ENCODE data around the gene UST. TPM values are rescaled to one million over a fixed set of nuclear protein-coding genes. Genes with fewer than 3 reads are reported as not detected.

UST gene
- total RNA-seq, 2 donors from 2014 or later: 15.3 to 16.3 TPM

DNA sequence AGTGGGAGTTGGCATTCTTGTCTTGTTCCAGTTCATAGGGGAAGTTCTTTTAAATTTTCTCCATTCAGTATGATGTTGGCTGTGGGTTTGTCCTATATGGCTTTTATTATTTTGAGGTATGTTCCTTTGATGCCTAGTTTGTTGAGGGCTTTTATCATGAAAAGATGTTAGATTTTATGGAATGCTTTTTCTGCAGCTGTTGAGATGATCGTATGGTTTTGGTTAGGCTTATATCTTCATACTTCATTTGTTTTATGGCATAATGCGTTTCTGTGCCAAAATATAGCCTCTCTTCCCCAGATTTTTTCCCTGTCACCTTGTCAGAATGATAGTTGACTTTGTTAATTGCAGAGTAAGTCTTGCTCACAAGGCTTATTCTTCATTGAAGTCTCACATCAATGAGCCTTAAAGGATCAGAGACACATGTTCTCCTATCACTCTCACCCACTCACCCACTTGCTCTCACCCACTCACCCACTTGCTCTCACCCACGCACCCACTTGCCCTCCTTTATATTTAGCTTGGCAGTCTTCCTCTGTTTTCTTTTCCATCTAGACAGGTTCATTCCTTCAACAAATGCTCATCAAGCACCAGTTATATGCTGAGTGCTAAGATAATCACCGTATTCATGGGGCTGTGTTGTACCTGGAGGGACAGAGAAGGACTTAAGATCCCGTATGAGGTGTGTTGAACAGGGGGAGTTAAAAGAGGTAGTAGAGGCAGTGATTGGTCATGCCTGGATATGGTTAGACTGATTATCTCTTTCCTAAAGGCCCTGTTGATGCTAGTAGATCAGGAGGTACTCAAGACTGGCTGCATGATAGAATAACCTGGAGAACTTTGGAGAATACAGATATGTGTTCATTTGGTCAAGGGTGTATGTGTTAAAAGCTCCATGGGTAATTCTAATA is 19.3 kb downstream of the UST start:
- Mint-ChIP-seq H3K27ac (no peak overlapping the region), H3K4me3 (no peak overlapping the region)

DNA sequence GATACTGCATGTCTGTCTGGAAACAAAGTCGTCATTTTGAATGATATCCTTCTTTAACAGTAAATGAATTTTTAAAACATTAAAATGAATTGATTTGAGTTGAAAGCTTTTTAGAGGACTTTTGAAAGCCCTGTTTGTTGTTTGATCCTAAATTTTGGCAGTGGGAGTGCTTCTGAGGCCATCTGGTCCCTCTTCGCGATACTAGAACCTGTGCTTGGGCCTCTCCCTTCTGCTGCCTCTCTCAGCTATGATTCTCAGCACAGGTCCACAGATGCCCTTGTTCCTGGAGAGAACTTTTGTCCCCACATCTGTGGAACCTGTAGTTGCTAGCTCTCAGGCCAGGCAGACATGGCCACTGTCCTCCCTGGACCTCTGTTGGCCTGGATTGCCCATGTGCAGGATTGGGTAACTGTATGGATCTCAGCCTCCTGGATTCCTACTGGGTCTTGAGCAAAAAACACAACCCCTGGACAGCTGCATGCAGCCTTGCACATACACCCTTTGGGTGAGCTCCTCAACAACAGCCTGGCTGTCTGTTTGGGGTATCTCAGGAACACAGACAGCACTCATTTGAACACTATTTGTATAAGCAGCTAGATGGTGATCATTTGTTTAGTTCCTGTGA is 21.9 kb downstream of the UST start:
- Histone ChIP-seq H3K9me3 (ENCODE audit: control insufficient read depth, low read length) (no peaks in the 10 kb centered on the region), H3K9ac (ENCODE audit: extremely low read depth, low read length, poor library complexity, severe bottlenecking) (no peak overlapping the region), H3K4me1 (ENCODE audit: control insufficient read depth, insufficient read depth, low read length) (no peaks in the 10 kb centered on the region), H3K36me3 (ENCODE audit: control insufficient read depth, insufficient read depth, low read length) (no peaks in the 10 kb centered on the region), H3K27ac (ENCODE audit: low read depth, low read length) (no peak overlapping the region), H3K27me3 (ENCODE audit: control insufficient read depth, insufficient read depth, low read length, poor library complexity, severe bottlenecking) (no peaks in the 10 kb centered on the region), H3K4me3 (ENCODE audit: low read length) (no peak overlapping the region)
- Mint-ChIP-seq H3K4me1 (peaks cover 27% of the 10 kb centered on the region), H3K27ac (no peak overlapping the region), H3K27me3 (ENCODE audit: insufficient read depth) (no peaks in the 10 kb centered on the region), H3K4me3 (no peak overlapping the region), H3K9me3 (peaks cover 5% of the 10 kb centered on the region), H3K36me3 (ENCODE audit: low read depth) (no peaks in the 10 kb centered on the region)
- 94 to 100% methylated on average over 2 to 3 of the region's 3 CpGs for WGBS, 2 experiments (ENCODE audit: insufficient coverage in 1 of 2, insufficient read length in 1 of 2)
- no peak for DNase-seq
- TF ChIP-seq, protein P1, sequence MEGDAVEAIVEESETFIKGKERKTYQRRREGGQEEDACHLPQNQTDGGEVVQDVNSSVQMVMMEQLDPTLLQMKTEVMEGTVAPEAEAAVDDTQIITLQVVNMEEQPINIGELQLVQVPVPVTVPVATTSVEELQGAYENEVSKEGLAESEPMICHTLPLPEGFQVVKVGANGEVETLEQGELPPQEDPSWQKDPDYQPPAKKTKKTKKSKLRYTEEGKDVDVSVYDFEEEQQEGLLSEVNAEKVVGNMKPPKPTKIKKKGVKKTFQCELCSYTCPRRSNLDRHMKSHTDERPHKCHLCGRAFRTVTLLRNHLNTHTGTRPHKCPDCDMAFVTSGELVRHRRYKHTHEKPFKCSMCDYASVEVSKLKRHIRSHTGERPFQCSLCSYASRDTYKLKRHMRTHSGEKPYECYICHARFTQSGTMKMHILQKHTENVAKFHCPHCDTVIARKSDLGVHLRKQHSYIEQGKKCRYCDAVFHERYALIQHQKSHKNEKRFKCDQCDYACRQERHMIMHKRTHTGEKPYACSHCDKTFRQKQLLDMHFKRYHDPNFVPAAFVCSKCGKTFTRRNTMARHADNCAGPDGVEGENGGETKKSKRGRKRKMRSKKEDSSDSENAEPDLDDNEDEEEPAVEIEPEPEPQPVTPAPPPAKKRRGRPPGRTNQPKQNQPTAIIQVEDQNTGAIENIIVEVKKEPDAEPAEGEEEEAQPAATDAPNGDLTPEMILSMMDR (conservative IDR thresholded peaks at IDR 0.05): no peak

More for the DNA sequence above, 19.3 kb downstream of the UST start:
- H3K9me3 ChIP-seq (ENCODE audit: control insufficient read depth, low read length): no peaks in the 10 kb centered on the region
- Mint-ChIP-seq H3K9me3 (peaks cover 5% of the 10 kb centered on the region), H3K4me1 (peaks cover 42% of the 10 kb centered on the region), H3K27me3 (ENCODE audit: insufficient read depth) (no peaks in the 10 kb centered on the region), H3K36me3 (ENCODE audit: low read depth) (no peaks in the 10 kb centered on the region)
- H3K27ac ChIP-seq (ENCODE audit: low read depth, low read length): no peak overlapping the region
- H3K4me3 ChIP-seq (ENCODE audit: low read length): no peak overlapping the region
- 90 to 92% methylated on average over 4 to 5 of the region's 5 CpGs for WGBS, 2 experiments (ENCODE audit: insufficient coverage in 1 of 2, insufficient read length in 1 of 2)
- no peaks in the 10 kb centered on the region for H3K36me3 ChIP-seq (ENCODE audit: control insufficient read depth, insufficient read depth, low read length)
- DNase-seq: no peak
- H3K27me3 ChIP-seq (ENCODE audit: control insufficient read depth, insufficient read depth, low read length, poor library complexity, severe bottlenecking): no peaks in the 10 kb centered on the region
- TF ChIP-seq, protein P1 (conservative IDR thresholded peaks at IDR 0.05): no peak
- no peak overlapping the region for H3K9ac ChIP-seq (ENCODE audit: extremely low read depth, low read length, poor library complexity, severe bottlenecking)
- H3K4me1 ChIP-seq (ENCODE audit: control insufficient read depth, insufficient read depth, low read length): peaks cover 4% of the 10 kb centered on the region

DNA sequence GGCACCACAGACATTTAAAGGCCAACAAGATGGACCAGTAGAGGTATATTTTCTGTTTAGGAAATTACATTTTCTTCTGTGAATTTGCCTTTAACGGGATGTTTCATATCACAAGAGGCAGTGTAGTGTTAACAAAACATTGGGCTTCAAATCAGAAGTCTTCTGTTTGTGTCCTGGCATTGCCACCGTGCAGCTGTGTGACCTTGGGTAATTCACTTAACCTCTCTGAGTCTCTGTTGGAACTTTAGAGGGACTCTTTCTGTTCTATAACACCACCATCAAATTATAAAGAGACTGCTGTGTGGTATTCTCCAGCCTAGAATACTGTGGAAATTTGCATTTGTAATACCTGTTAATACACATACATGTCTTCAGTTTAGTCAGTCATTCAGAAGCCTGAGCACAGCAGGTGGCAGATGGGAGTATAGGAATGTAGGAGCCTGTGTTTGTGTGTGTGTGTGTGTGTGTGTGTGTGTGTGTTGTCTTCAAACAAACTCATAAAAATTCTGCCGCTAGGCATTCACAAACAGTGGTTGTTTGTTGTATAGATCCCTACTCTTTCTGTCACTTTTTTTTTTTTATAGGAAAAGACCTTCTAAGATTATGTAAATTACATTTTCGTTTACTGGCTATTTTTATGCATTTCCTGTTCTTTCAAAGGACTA is 22.6 kb downstream of the UST start:
- DNase-seq: peak; percentile 65
- H3K27me3 ChIP-seq (ENCODE audit: control insufficient read depth, insufficient read depth, low read length, poor library complexity, severe bottlenecking): no peaks in the 10 kb centered on the region
- H3K9ac ChIP-seq (ENCODE audit: extremely low read depth, low read length, poor library complexity, severe bottlenecking): no peak overlapping the region
- H3K36me3 Mint-ChIP-seq (ENCODE audit: low read depth): no peaks in the 10 kb centered on the region
- H3K4me1 ChIP-seq (ENCODE audit: control insufficient read depth, insufficient read depth, low read length): no peaks in the 10 kb centered on the region
- no peak overlapping the region for H3K4me3 ChIP-seq (ENCODE audit: low read length)
- WGBS, 2 experiments (ENCODE audit: insufficient coverage in 1 of 2, insufficient read length in 1 of 2): 73 to 76% methylated on average over 2 to 3 of the region's 4 CpGs
- H3K27ac Mint-ChIP-seq: no peak overlapping the region
- no peaks in the 10 kb centered on the region for H3K36me3 ChIP-seq (ENCODE audit: control insufficient read depth, insufficient read depth, low read length)
- H3K4me3 Mint-ChIP-seq: no peak overlapping the region
- no peak overlapping the region for H3K27ac ChIP-seq (ENCODE audit: low read depth, low read length)
- peaks cover 25% of the 10 kb centered on the region for H3K4me1 Mint-ChIP-seq
- H3K9me3 Mint-ChIP-seq: peaks cover 2% of the 10 kb centered on the region
- H3K9me3 ChIP-seq (ENCODE audit: control insufficient read depth, low read length): no peaks in the 10 kb centered on the region
- no peaks in the 10 kb centered on the region for H3K27me3 Mint-ChIP-seq (ENCODE audit: insufficient read depth)
- TF ChIP-seq, protein P1 (conservative IDR thresholded peaks at IDR 0.05): no peak
